GM21576 (cell line): ENCODE measurements around the gene DNAJB11.
"Not testable (repeated sequence)": the region's sequence is repeated elsewhere in the genome, so short reads cannot be mapped to it uniquely, and the experiment has no call there.

Experiments
- ATAC-seq: cut with Tn5 transposase; IDR thresholded peaks from one replicate; pipeline ENCODE4 v1.9.1; 2021; ENCODE audit warnings: mild to moderate bottlenecking, moderate library complexity; ENCODE audit not compliant: unreplicated experiment

The DNAJB11 gene

DNA sequence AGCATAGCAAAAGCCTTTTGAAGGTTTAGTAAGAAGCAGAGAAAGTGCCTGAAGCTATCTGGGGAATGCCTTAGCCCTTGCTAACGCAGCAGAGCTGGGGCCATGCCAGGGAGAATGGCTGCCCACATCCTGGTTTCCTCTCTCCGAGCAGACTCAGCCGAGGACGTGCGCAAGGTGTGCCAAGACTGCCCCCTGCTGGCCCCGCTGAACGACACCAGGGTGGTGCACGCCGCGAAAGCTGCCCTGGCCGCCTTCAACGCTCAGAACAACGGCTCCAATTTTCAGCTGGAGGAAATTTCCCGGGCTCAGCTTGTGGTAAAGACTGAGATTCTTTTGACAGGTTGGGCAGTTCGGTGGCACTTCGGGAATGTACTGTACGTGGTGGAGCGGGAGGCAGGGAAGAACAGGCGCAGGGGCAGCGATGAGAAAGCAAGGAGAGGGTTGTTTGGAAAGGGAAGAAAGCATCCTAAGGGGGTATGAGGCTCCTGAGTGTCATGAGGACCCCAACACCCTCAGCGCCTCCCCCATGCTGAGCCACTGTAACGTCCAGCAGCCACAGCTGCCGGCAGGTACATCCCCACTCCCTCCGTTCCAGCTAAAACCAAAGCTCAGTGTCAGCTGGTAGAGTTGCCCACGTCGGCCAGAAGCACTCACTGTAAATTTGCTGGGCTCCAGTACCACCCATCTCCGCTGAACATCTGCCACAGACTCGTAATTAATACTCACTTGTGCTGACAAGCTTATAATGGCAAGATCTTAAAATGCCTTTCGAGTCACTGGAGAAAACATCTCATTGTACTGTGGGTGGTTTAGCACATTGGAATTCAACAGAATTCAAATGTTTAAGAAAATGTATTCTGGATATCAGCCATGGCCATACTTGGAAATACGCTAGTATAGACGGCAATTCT, 46.8 kb downstream of the DNAJB11 start:
- ATAC-seq: peak; percentile 86

DNA sequence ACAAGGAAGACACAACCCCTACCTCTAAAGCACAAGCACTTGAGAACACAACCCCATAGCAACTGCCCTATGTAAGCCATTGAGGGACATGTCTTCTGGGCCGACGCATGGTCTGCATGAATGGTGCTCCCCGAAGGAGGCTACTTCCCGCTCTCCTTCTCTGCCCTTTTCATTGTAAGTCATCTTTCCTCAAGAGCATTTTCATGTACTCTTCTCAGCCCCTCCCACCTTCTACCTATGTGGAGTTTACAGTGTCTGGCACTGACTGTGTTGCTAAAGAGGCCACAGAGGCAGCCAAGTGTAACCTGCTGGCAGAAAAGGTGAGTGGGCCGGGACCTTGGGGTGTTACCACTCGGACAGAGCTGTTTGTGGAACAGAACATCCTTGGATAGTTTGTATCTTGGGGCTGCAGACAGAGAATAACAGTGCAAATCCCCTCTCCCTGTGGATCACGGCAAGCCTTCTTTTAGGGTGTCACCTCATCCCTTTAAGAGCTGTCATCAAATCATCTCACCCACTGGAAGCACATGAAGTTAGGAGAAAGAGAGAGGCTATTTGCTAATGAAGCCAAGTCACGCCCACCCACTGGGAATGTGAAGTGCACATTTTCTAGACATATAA, 47.9 kb downstream of the DNAJB11 start:
- no peak for ATAC-seq

DNA sequence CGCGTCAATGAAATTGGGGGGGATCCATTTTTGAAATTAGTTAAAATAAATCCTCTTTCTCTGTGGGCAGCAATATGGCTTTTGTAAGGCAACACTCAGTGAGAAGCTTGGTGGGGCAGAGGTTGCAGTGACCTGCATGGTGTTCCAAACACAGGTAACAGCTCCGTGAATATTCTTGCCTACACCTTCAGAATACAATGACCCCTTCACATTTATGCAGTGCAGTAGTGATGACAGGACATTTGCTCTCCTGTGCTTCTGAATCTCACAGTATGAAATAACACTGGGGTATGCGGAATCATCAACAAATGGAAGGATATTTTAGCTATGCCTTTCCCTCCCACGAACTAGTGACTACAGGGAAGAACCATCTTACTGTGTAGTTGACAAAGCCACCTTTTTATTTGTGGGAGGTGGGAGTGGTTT, 49.3 kb downstream of the DNAJB11 start:
- ATAC-seq: no peak

DNA sequence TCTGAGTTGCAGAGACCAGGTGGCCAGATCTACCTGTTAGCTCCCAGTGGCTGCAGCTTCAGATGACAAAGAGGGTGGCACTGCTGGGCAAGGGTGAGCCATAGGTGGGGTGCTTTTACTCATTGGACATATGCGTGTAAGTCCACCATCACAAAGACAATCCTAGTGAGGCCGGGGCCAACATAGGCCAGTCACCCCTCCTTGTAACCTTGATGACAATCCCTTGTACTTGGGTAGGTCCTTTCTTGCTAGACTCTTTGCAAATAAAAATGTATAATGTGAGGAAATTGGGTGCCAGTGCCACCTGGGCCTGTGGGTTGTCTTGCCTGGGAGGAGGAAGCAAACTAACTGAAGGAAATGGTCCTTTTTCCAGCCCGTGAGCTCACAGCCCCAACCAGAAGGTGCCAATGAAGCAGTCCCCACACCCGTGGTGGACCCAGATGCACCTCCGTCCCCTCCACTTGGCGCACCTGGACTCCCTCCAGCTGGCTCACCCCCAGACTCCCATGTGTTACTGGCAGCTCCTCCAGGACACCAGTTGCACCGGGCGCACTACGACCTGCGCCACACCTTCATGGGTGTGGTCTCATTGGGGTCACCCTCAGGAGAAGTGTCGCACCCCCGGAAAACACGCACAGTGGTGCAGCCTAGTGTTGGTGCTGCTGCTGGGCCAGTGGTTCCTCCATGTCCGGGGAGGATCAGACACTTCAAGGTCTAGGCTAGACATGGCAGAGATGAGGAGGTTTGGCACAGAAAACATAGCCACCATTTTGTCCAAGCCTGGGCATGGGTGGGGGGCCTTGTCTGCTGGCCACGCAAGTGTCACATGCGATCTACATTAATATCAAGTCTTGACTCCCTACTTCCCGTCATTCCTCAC, 49.9 kb downstream of the DNAJB11 start:
- no peak for ATAC-seq

DNA sequence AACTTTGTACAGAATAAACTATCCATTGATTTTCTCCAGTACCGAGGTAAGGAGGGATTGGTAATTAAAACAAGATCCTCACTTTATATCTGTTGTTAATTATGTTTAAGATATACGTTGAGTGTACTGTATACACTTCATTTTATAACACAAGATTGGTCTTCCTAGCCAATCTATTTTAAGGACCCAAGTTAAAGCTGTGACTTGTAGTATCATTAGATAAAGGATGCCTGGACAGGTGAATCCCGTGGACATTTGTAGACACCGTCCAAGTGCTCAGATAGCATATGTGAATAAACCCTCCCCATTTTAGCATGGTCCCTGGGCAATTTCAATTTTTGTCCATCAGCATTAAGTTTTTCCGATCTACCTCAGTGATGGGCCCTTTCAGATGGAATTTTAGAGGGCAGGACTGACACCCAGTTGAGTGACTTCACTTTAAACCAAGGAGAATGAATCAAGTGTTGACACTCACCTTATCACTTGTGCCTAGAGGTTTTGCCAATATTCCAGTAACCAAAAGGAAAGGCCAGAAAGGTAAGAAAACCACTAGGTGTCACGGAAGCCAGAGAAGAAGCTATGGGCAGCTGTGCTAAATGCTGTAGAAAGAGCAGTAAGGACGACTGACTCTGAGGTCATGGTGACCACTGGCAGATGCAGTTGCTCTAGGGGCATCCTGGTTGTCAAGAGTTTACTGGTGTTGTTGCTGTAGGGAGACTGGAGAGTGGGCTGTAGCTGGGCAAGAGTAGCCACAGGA, 51.6 kb downstream of the DNAJB11 start:
- ATAC-seq: no peak

DNA sequence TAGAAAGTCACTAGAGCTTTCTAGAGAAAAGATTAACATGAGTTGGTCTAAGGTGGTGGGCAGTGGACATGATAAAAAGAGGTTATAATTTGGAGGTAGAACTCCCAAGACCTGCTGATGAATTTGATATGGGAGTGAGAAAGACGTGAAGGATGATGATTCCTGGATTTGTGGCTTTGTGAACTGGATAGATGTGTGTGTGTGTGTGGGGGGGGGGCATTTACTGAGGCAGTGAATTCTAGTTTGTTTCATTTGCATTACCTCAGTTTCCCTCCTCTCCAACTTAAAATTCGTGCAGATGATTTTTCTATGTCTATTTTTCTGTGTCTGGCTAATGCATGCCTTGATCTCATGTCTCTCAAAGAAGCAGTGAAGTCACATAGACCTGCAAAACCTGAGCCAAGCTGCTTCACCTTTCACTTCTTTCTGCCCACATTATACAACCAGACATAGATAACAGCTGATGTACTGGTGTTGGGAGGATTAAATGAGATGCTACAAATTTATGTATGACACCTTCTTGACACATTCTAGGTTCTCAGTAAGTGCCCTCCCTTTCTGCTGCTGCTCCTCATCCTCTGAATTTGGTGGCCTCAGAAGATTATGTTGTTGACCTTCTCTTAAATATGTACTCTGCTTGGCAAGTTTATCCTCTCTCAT, 52.3 kb downstream of the DNAJB11 start:
- no peak for ATAC-seq

DNA sequence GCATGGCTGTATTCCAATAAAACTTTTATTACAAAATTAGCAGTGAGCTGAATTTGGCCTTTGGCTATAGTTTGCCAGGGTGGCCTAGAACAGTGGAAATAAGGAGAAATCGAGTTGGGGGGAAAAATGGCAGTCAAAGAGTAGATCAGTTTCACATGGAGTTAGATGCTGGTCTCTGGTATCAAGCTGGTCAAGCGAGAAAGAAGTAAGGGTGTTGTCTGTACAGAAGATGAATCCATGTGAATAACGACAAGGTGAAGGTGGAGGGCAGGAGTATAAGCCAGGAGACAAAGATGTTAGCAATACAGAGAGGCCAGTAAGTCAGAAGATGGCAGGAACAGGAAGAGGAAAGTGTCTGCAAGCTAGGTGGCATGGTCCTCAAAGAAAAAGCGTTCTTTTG, 54.1 kb downstream of the DNAJB11 start:
- ATAC-seq: no peak

DNA sequence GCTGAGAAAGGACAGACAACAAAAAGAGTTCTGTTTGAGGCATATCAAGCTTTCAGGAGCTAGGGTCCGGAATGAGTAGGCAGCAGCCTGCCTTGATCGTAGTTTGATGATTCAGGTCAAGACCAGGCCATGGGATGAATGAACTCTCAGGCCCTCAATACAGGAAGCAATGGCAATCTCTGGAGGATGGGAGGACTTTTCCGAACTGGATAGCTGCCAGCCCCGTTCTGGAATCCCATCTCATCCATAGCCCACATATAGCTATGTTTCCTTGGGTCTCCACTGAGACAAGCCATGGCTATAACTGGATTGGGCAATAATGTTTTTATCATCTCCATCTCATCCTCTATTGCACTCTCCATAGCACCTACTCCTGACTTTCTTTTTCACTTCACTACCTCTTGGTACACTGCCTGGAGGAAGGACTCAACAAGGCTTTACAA, 55.1 kb downstream of the DNAJB11 start:
- ATAC-seq: no peak

DNA sequence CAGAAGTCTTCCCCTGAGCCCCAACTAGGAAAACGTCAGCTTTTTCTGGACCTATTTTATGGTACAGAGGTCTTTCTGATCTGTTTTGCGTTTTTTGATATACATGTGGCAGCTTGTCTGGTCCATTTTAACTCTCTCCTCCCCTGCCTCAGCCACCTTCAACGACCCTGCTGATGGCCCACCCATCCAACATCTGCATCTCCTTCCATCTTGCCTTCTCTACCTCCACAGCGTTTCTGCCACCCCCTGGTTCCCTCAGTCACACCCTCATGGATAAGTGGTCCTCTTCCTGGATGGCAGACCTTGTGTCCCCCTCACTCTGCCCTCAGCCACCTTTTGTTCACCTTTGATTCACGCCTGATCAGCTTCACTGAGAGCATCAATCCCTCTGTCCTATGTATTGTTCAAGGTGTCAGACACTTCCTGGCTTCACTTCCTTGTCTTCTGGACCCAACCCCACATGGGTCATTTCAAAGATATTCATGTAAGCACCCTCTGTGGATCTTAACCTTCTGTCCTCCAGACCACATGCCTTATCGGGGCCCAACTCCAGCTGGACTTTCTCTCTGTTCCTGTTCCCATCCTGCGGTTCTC, 55.8 kb downstream of the DNAJB11 start:
- ATAC-seq: no peak

DNA sequence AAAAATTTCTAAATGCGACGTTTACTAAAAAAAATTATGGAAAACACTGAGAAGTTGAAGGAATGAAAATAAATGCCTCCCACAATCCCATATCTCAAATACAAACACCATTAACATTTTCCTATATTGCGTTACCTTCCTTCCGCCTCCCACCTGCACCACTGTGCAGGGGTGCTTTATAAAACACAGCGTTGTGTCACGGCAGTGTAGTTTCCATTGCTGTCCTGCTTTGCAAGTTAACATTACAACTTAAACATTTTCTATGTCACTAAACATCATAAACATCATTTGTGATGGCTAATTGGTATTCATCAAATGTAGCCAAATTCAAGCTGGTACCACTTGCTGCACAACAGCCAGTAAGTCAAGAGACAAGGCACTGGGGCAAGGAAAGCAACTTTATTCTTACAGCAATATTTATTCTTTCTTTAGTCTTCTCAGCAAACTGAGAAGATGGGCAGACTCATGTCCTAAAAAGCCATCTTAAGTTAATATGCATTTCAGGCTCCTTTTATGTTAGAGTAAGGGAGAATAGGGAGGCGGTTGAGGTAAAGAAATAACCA, 57.4 kb downstream of the DNAJB11 start:
- ATAC-seq: no peak

DNA sequence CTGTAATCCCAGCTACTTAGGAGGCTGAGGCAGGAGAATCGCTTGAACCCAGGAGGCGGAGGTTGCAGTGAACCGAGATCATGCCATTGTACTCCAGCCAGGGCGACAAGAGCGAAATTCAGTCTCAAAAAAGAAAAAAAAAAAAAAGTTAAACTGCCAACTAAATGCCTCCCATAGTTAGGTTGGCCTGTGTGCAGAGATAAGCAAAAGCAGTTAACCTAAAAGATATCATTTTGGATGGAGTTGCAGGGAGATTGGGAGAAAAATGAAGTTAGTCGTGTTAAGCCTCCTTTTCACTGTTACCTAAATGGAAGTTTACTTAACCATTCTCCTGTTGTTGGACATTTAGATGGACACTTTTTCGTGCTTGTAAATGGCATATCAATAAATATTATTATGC, 58.2 kb downstream of the DNAJB11 start:
- ATAC-seq: no peak

DNA sequence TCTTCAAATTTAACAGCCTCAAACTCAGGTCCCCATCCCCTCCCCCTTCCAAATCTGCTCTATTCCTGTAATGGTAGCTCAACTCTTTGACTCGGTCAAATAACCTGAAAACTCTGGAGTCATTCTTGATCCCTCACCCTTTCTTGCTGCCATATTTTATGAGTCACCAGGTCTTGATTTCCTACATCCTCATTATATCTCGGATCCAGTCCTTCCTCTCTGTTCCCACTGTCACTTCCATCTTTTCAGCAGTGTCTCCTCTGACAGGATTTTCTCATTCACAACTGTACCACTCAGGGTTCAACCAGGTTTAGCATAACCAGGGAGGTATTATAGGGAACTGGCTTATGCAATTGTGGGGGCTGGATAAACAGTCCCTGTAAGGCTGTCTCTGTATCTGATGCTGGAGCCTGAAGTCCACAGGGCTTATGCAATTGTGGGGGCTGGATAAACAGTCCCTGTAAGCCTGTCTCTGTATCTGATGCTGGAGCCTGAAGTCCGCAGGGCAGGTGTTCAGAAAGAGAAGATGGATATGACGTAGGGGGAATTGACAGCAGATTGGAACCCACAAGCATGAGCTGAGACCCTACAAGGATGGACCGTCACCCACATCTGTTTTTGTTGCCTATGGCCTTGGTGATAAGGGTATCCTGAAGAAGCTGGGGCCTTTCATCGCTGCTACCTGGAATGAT, 60.6 kb downstream of the DNAJB11 start:
- no peak for ATAC-seq

DNA sequence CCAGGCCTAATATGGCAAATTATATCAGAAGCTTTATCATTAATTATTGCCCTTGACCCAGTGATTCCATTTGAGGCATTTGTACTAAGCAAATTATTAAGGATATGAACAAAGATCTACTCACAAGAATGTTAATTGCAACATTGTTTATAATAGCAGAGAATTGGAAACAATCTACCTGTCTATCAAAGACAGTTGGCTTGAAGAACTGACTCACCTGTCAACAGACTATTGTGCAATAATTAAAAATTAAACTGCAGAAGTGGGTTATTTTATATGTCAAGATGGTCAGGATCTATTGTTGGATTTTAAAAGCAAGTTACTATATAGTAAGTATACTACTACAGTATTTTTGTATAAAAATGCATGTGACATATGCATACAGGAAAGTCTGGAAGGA, 63.0 kb downstream of the DNAJB11 start:
- ATAC-seq: no peak

DNA sequence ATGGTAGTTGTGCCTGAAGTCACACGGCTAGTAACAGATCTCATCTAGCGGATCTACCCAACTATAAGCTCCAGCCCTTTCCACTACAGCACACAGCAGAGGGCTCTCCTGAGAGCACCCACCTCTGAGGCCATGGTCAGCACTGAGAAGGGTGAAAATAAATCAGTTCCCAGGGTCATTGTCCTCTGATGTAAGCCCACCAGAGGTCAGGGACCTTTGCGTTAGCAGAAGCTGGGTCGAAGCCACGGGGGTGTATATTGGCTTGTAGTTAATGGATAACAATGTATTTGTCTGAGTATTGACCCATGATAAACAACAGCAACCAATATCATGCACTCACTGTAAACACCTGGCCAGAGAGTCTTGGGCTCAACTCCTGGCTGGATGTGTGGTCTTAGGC, 63.7 kb downstream of the DNAJB11 start:
- ATAC-seq: not testable (repeated sequence)
